GM23338 (cell line): ENCODE data around the gene DHX58. TPM values are rescaled to one million over a fixed set of nuclear protein-coding genes. Genes with fewer than 3 reads are reported as not detected.

Source experiments
- ATAC-seq: fragments of 200-7000 bp; cut with Tn5 transposase; 3 replicates; pipeline ENCODE4 v1.9.1; 2020
- DNase-seq: peaks from one replicate; pipeline ENCODE4 v3.0.0-alpha.2; 2015; ENCODE audit warnings: low spot score
- H2AFZ ChIP-seq: fragments of 200-600 bp; sonication (generic); 2 replicates; pipeline ENCODE4 v1.8.0; 2016; ENCODE audit warnings: antibody characterized with exemption, mild to moderate bottlenecking, moderate library complexity
- H3F3A ChIP-seq: fragments of 200-600 bp; sonication (generic); replicated peaks from 2 replicates; pipeline ENCODE4 v1.8.0; 2017; ENCODE audit warnings: antibody characterized with exemption, mixed run types, low read depth
- H3K27ac ChIP-seq: fragments of 200-600 bp; sonication (generic); 2 replicates; pipeline ENCODE4 v1.6.1; 2016; ENCODE audit warnings: low read depth
- H3K27me3 ChIP-seq: fragments of 200-600 bp; sonication (generic); 2 replicates; pipeline ENCODE4 v1.8.0; 2016; ENCODE audit warnings: mild to moderate bottlenecking, mixed run types, moderate library complexity; ENCODE audit not compliant: insufficient read depth
- H3K36me3 ChIP-seq: fragments of 200-600 bp; sonication (generic); 2 replicates; pipeline ENCODE4 v1.8.0; 2016; ENCODE audit warnings: mild to moderate bottlenecking; ENCODE audit not compliant: insufficient read depth
- H3K4me1 ChIP-seq: fragments of 200-600 bp; sonication (generic); 2 replicates; pipeline ENCODE4 v1.8.0; 2016; ENCODE audit warnings: mild to moderate bottlenecking, moderate library complexity; ENCODE audit not compliant: insufficient read depth
- H3K4me2 ChIP-seq: fragments of 200-600 bp; sonication (generic); 2 replicates; pipeline ENCODE4 v1.7.1; 2017; ENCODE audit warnings: mixed run types
- H3K4me3 ChIP-seq: fragments of 200-600 bp; sonication (generic); 2 replicates; pipeline ENCODE4 v1.6.1; 2016; ENCODE audit warnings: mixed run types
- H3K79me2 ChIP-seq: fragments of 200-600 bp; sonication (generic); replicated peaks from 2 replicates; pipeline ENCODE4 v1.8.0; 2017; ENCODE audit warnings: mild to moderate bottlenecking; ENCODE audit not compliant: insufficient read depth
- H3K9me2 ChIP-seq: fragments of 200-600 bp; sonication (generic); 2 replicates; pipeline ENCODE4 v1.8.0; 2017; ENCODE audit not compliant: insufficient read depth
- H4K20me1 ChIP-seq: fragments of 200-600 bp; sonication (generic); replicated peaks from 2 replicates; pipeline ENCODE4 v1.8.0; 2017; ENCODE audit warnings: mild to moderate bottlenecking; ENCODE audit not compliant: insufficient read depth
- H3K27ac Mint-ChIP-seq: 2 replicates; pipeline ENCODE4 v1.8.0; 2020; ENCODE audit warnings: inconsistent platforms, mild to moderate bottlenecking, moderate library complexity, mixed read lengths
- H3K27me3 Mint-ChIP-seq: 3 replicates; pipeline ENCODE4 v1.8.0; 2022; ENCODE audit warnings: low read depth, mild to moderate bottlenecking, moderate library complexity, mixed read lengths, inconsistent platforms; ENCODE audit not compliant: insufficient read depth, poor library complexity
- H3K36me3 Mint-ChIP-seq: 3 replicates; pipeline ENCODE4 v1.8.0; 2021; ENCODE audit warnings: low read depth, mild to moderate bottlenecking, inconsistent platforms, moderate library complexity, mixed read lengths
- H3K4me1 Mint-ChIP-seq: 3 replicates; pipeline ENCODE4 v1.8.0; 2020; ENCODE audit warnings: mild to moderate bottlenecking, inconsistent platforms, mixed read lengths
- H3K4me3 Mint-ChIP-seq: 3 replicates; pipeline ENCODE4 v1.8.0; 2021; ENCODE audit warnings: moderate library complexity, mild to moderate bottlenecking, inconsistent platforms, mixed read lengths
- H3K9me3 Mint-ChIP-seq: 3 replicates; pipeline ENCODE4 v1.8.0; 2020; ENCODE audit warnings: moderate library complexity, mild to moderate bottlenecking, inconsistent platforms, mixed read lengths
- EZH2 ChIP-seq: fragments of 200-600 bp; sonication (generic); IDR thresholded peaks from one replicate; pipeline ENCODE4 v1.8.0; 2017; ENCODE audit warnings: antibody characterized with exemption, mild to moderate bottlenecking, low read depth; ENCODE audit not compliant: unreplicated experiment
- EZH2phosphoT487 ChIP-seq: fragments of 200-600 bp; sonication (generic); IDR thresholded peaks from one replicate; pipeline ENCODE4 v1.8.1; 2018; ENCODE audit warnings: antibody characterized with exemption; ENCODE audit not compliant: unreplicated experiment
- JUNB ChIP-seq: IDR thresholded peaks from one replicate; pipeline ENCODE4 v1.6.1; 2016; ENCODE audit warnings: antibody characterized with exemption; ENCODE audit not compliant: unreplicated experiment
- ZNF114 ChIP-seq: fragments of 250-450 bp; sonication (Bioruptor Pico); IDR thresholded peaks from 2 replicates; pipeline ENCODE4 v1.5.0; 2020; ENCODE audit warnings: mild to moderate bottlenecking, moderate library complexity
- ZNF331 ChIP-seq: fragments of 250-450 bp; sonication (Bioruptor Pico); IDR thresholded peaks from 2 replicates; pipeline ENCODE4 v1.5.0; 2020; ENCODE audit warnings: low read depth, mild to moderate bottlenecking, moderate library complexity
- polyA plus RNA-seq: library from polyadenylated mRNA; unstranded; fragments of >200 nt; fragmentation: Nextera tagmentation; extraction: Ambion mirVana; gene quantifications from 2 replicates; pipeline ENCODE4 v1.2.1, GENCODE V29; 2016
- total RNA-seq: library from RNA; depleted of rRNA; stranded (reverse); fragments of >200 nt; shearing (Covaris generic); gene quantifications from 2 replicates; pipeline ENCODE4 v1.2.3, GENCODE V29; 2014
- TF ChIP-seq, protein P1 (sequence below): IDR thresholded peaks from 2 replicates; pipeline ENCODE4 v1.6.1; 2016; ENCODE audit warnings: antibody characterized with exemption
- TF ChIP-seq, protein P2 (sequence below): fragments of 250-450 bp; sonication (Bioruptor Pico); IDR thresholded peaks from 2 replicates; pipeline ENCODE4 v1.5.0; 2020; ENCODE audit warnings: mild to moderate bottlenecking, moderate library complexity
- TF ChIP-seq, protein P3 (sequence below), 2 experiments: fragments of 200-600 bp in 1 of 2; sonication (generic) in 1 of 2; conservative IDR thresholded peaks; 2 replicates each; pipeline versions ENCODE4 v1.5.1 to v1.6.1; 2016 to 2017; ENCODE audit warnings: antibody characterized with exemption in 2 of 2, low read depth in 2 of 2, mild to moderate bottlenecking in 2 of 2, moderate library complexity in 1 of 2

Gene DHX58
- total and polyA plus RNA-seq, 2 experiments from 2014 or later, result 4.1 to 6.6 TPM

DNA sequence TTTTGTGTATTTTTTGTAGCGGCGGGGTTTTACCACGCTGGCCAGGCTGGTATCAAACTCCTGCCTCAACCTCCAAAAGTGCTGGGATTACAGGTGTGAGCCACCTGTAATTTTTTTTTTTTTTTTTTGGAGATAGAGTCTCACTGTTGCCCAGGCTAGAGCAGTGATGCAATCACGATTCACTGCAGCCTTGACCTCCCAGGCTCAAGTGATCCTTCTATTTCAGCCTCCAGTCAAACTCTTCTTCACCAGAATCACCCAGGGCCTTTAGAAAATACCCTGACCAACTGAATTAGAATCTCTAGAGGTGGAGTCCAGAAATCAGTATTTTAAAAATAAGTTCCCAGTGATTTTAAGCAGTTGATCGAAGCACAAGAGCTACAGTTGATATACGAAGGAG is 22.6 kb upstream of the DHX58 start:
- Mint-ChIP-seq H3K4me3 (no peak overlapping the region; the same call in 2 of the 3 replicates), H3K27me3 (peaks cover 11% of the 10 kb centered on the region), H3K36me3 (peaks cover 6% of the 10 kb centered on the region; the same call in 2 of the 3 replicates), H3K4me1 (peaks cover 33% of the 10 kb centered on the region), H3K27ac (peak overlapping the region; percentile 87; the same call in 1 of the 2 replicates), H3K9me3 (no peaks in the 10 kb centered on the region)
- no peak overlapping the region for H3K4me3 ChIP-seq
- peaks cover 16% of the 10 kb centered on the region for H4K20me1 ChIP-seq
- H3K4me2 ChIP-seq, result no peak overlapping the region
- no peak for ATAC-seq
- TF ChIP-seq ZNF114 (CRISPR knock-in tag) (no peak), EZH2 (no peak), EZH2phosphoT487 (no peak), ZNF331 (CRISPR knock-in tag) (no peak), JUNB (no peak)
- TF ChIP-seq, protein P1, sequence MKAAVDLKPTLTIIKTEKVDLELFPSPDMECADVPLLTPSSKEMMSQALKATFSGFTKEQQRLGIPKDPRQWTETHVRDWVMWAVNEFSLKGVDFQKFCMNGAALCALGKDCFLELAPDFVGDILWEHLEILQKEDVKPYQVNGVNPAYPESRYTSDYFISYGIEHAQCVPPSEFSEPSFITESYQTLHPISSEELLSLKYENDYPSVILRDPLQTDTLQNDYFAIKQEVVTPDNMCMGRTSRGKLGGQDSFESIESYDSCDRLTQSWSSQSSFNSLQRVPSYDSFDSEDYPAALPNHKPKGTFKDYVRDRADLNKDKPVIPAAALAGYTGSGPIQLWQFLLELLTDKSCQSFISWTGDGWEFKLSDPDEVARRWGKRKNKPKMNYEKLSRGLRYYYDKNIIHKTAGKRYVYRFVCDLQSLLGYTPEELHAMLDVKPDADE, result no peak
- TF ChIP-seq, protein P2, sequence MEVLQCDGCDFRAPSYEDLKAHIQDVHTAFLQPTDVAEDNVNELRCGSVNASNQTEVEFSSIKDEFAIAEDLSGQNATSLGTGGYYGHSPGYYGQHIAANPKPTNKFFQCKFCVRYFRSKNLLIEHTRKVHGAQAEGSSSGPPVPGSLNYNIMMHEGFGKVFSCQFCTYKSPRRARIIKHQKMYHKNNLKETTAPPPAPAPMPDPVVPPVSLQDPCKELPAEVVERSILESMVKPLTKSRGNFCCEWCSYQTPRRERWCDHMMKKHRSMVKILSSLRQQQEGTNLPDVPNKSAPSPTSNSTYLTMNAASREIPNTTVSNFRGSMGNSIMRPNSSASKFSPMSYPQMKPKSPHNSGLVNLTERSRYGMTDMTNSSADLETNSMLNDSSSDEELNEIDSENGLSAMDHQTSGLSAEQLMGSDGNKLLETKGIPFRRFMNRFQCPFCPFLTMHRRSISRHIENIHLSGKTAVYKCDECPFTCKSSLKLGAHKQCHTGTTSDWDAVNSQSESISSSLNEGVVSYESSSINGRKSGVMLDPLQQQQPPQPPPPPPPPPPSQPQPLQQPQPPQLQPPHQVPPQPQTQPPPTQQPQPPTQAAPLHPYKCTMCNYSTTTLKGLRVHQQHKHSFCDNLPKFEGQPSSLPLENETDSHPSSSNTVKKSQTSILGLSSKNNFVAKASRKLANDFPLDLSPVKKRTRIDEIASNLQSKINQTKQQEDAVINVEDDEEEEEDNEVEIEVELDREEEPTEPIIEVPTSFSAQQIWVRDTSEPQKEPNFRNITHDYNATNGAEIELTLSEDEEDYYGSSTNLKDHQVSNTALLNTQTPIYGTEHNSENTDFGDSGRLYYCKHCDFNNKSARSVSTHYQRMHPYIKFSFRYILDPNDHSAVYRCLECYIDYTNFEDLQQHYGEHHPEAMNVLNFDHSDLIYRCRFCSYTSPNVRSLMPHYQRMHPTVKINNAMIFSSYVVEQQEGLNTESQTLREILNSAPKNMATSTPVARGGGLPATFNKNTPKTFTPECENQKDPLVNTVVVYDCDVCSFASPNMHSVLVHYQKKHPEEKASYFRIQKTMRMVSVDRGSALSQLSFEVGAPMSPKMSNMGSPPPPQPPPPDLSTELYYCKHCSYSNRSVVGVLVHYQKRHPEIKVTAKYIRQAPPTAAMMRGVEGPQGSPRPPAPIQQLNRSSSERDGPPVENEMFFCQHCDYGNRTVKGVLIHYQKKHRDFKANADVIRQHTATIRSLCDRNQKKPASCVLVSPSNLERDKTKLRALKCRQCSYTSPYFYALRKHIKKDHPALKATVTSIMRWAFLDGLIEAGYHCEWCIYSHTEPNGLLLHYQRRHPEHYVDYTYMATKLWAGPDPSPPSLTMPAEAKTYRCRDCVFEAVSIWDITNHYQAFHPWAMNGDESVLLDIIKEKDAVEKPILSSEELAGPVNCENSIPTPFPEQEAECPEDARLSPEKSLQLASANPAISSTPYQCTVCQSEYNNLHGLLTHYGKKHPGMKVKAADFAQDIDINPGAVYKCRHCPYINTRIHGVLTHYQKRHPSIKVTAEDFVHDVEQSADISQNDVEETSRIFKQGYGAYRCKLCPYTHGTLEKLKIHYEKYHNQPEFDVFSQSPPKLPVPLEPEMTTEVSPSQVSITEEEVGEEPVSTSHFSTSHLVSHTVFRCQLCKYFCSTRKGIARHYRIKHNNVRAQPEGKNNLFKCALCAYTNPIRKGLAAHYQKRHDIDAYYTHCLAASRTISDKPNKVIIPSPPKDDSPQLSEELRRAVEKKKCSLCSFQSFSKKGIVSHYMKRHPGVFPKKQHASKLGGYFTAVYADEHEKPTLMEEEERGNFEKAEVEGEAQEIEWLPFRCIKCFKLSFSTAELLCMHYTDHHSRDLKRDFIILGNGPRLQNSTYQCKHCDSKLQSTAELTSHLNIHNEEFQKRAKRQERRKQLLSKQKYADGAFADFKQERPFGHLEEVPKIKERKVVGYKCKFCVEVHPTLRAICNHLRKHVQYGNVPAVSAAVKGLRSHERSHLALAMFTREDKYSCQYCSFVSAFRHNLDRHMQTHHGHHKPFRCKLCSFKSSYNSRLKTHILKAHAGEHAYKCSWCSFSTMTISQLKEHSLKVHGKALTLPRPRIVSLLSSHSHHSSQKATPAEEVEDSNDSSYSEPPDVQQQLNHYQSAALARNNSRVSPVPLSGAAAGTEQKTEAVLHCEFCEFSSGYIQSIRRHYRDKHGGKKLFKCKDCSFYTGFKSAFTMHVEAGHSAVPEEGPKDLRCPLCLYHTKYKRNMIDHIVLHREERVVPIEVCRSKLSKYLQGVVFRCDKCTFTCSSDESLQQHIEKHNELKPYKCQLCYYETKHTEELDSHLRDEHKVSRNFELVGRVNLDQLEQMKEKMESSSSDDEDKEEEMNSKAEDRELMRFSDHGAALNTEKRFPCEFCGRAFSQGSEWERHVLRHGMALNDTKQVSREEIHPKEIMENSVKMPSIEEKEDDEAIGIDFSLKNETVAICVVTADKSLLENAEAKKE, result no peak
- TF ChIP-seq, protein P3, sequence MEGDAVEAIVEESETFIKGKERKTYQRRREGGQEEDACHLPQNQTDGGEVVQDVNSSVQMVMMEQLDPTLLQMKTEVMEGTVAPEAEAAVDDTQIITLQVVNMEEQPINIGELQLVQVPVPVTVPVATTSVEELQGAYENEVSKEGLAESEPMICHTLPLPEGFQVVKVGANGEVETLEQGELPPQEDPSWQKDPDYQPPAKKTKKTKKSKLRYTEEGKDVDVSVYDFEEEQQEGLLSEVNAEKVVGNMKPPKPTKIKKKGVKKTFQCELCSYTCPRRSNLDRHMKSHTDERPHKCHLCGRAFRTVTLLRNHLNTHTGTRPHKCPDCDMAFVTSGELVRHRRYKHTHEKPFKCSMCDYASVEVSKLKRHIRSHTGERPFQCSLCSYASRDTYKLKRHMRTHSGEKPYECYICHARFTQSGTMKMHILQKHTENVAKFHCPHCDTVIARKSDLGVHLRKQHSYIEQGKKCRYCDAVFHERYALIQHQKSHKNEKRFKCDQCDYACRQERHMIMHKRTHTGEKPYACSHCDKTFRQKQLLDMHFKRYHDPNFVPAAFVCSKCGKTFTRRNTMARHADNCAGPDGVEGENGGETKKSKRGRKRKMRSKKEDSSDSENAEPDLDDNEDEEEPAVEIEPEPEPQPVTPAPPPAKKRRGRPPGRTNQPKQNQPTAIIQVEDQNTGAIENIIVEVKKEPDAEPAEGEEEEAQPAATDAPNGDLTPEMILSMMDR (conservative IDR thresholded peaks at IDR 0.05; ENCODE audit: low read depth in 2 of 2), result no peak
- peaks cover 81% of the 10 kb centered on the region for H3K79me2 ChIP-seq
- no peak overlapping the region for H2AFZ ChIP-seq
- no peaks in the 10 kb centered on the region for H3K27me3 ChIP-seq
- peaks cover 10% of the 10 kb centered on the region for H3K4me1 ChIP-seq
- H3K9me2 ChIP-seq, result no peaks in the 10 kb centered on the region
- H3F3A ChIP-seq, result 0 out of 2 replicates have a peak, but pooled peaks cover 4% of the 10 kb centered on the region
- DNase-seq, result no peak
- H3K27ac ChIP-seq, result peak overlapping the region; percentile 84
- no peaks in the 10 kb centered on the region; the same call in 1 of the 2 replicates for H3K36me3 ChIP-seq
